GM06990 (cell line): ENCODE measurements around the gene CLCN2.

ENCODE experiments used
- DNase-seq: peaks from one replicate; pipeline ENCODE4 v3.0.0-alpha.2; 2011; ENCODE audit not compliant: insufficient read length; ENCODE audit errors: extremely low read depth
- H3K27me3 ChIP-seq: replicated peaks from 2 replicates; pipeline ENCODE4 v1.6.0; 2011; ENCODE audit warnings: low read length; ENCODE audit not compliant: control insufficient read depth, insufficient read depth
- H3K36me3 ChIP-seq: 2 replicates; pipeline ENCODE4 v1.5.1; 2011; ENCODE audit warnings: low read length; ENCODE audit not compliant: control insufficient read depth, insufficient read depth
- H3K4me3 ChIP-seq: replicated peaks from 2 replicates; pipeline ENCODE4 v1.5.1; 2011; ENCODE audit warnings: low read depth, mild to moderate bottlenecking, control low read depth, low read length
- TF ChIP-seq, protein P1 (sequence below): IDR thresholded peaks from 2 replicates; pipeline ENCODE4 v1.5.1; 2011; ENCODE audit warnings: low read length, control low read depth, mild to moderate bottlenecking, inconsistent platforms; ENCODE audit not compliant: insufficient read depth, poor library complexity, severe bottlenecking

CLCN2 gene

DNA sequence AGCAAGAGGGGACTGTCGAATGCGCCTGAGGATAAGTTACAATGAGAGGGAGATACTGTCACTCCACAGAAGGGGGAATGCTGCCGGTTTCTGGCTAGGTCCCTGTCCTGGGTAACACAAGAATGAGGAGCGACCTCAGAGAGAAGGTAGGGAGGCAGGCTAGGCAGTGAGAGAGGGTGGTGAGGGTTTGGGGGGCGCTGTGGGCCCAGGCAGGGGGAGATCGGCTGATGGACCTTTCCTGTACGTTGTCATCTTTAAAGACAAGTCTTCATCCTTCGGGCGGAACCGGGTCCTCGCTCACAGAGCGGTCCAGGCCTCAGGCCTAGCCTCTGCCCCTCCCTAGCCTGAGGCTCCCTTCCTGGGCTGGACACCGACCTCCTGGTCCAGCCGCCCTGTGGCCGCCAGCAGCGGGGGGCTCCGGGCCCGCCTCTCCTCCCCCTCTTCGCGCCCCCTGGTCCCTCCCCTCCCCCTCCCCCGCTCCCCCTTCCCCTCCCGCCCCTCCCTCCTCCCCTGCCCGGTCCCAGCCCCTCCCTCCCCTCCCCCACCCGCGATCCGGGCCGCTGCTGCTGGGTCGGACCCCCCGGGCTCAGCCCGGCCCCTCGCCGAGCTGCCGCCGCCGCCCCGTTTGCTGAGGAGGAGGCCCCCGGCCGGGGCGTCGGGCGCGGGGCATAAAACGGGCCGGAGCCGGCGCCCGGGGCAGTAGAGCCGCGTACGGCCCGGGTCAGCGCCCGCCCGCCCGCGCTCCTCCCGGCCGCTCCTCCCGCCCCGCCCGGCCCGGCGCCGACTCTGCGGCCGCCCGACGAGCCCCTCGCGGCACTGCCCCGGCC, 18.2 kb upstream of the CLCN2 start, which contains the start of gene CHRD:
Gene CHRD (plus strand): TSS at position 697 of the 827 bp plus-strand sequence. CDS start 265 bp downstream, outside the sequence.
- TF ChIP-seq, protein P1, sequence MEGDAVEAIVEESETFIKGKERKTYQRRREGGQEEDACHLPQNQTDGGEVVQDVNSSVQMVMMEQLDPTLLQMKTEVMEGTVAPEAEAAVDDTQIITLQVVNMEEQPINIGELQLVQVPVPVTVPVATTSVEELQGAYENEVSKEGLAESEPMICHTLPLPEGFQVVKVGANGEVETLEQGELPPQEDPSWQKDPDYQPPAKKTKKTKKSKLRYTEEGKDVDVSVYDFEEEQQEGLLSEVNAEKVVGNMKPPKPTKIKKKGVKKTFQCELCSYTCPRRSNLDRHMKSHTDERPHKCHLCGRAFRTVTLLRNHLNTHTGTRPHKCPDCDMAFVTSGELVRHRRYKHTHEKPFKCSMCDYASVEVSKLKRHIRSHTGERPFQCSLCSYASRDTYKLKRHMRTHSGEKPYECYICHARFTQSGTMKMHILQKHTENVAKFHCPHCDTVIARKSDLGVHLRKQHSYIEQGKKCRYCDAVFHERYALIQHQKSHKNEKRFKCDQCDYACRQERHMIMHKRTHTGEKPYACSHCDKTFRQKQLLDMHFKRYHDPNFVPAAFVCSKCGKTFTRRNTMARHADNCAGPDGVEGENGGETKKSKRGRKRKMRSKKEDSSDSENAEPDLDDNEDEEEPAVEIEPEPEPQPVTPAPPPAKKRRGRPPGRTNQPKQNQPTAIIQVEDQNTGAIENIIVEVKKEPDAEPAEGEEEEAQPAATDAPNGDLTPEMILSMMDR: no peak
- DNase-seq: no peak
- Histone ChIP-seq H3K27me3 (peaks cover 3% of the 10 kb centered on the region), H3K4me3 (no peak within 1 kb of the TSS), H3K36me3 (no peaks in the 10 kb centered on the region)

DNA sequence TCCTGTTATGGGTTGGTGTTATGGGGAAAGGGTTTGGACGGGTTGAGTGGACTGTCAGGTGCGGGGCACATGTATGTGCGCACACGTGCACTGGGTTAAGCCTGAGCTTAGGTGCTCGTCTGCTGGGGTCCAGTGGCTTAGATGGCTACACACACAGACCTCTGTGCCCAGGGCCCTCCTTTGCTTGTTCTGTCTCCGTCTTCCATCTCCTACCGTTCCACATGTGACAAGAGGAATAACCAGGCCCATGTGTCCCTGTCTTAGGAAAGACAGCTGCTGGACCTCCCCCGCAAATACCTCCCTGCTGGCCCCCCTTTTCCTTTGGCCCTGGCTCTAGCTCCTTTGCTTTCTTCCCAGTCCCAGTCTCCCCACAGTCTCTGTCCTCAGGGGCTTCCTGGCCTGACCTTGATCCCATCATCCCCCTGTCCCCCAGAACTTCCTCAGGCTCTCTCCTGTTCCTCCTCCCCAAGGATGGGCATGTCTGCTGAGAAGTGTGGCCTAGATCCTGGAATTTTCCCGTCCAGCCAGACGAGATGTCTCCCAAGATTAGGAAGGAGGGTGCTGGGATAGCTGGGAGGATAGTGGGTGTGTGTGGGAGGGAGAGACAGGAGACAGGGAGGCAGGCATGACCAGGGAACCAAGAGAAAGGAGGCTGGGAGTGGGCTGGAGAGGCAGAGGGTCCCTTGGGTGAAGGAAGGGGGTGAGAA, 17.4 kb upstream of the CLCN2 start:
- no peak overlapping the region for H3K4me3 ChIP-seq
- H3K27me3 ChIP-seq: peaks cover 3% of the 10 kb centered on the region
- no peaks in the 10 kb centered on the region for H3K36me3 ChIP-seq
- TF ChIP-seq, protein P1: no peak
- no peak for DNase-seq

DNA sequence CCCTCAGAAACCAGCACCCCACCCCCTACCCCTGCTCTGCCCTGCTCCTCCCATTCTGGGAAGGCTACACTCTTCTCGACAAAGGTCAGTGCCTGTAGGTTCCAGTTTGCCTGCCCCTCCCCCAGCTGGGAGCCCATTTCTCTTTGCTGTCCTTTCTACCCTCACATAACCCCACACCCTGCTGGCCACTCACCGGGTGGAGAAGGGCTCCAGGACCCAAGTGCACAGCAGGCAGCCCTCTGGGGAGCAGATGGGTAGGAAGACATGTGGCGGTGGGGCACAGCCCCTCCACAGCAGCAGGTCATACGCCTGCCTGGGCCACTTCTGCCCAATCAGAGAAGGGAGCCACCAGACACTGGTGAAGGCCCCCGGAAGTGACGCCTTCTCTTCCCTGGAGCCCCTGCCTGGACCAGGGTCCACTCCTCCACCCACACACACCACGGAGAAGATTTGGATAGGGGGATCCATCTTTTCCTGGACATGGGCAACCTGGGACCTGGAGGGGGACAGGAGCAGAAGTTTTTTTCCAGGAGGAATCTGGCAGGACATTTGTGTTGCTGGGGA, 16.6 kb upstream of the CLCN2 start, which contains the start of gene THPO:
Gene THPO (minus strand): TSS at position 326 of the 564 bp plus-strand sequence. CDS start 1,948 bp downstream, outside the sequence.
- DNase-seq: no peak
- peaks cover 5% of the 10 kb centered on the region for H3K27me3 ChIP-seq

DNA sequence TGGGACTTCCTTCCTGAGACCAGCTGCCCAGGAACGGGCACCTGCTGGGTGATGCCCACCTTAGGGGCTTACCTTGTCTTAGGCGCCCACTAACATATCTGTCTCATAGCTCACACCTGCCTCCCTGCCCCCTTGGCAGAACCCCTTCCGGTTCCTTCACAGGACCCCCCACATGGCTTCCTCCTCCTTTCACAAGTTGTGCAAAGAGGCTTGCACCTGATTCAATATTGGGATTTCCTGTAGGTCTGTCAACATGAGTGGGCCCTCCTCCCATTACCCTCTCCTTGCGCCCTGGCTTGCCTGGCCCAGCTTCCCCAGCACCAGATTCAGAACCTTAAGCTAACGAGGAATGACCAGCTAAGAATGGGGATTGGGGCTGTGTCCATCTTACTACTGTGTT, 16.0 kb upstream of the CLCN2 start:
- Histone ChIP-seq H3K27me3 (peaks cover 3% of the 10 kb centered on the region), H3K4me3 (no peak overlapping the region), H3K36me3 (no peaks in the 10 kb centered on the region)
- TF ChIP-seq, protein P1: no peak
- no peak for DNase-seq

More for the DNA sequence above, 16.6 kb upstream of the CLCN2 start, which contains the start of gene THPO:
- TF ChIP-seq, protein P1: no peak
- no peak within 1 kb of the TSS for H3K4me3 ChIP-seq
- H3K36me3 ChIP-seq: no peaks in the 10 kb centered on the region

DNA sequence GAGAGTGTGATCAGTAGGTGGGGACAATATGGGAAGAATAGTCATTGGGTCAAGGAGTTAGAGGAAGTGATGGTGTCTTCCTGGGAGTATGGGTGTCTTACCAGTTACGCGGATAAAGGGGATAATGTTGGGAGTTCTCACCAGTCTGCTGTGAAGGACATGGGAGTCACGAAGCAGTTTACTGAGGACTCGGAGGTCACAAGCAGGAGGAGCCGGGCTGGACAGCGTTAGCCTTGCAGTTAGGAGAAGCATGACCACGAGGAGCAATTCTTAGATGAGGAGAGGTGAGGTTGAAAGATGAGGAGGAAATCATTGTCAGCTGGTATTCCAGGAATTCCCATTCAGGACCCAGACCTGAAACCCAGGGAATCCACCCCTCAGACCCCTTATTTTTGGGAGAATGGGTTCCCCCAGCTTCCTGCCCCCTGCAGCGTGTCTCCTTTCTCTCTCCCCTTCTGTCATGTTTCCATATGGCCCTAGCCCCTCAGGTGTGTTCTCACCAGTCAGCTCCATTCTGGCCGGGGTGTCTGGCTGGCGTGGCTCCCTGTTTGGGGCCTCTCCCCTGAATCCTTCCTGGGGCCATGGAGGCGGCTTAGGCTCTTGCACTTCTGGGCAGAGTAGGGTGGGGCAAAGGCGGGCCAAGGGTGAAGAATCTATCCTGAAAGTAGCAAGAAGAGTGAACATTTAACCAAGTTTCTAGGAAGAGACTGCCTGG, 14.5 kb upstream of the CLCN2 start:
- TF ChIP-seq, protein P1: no peak
- Histone ChIP-seq H3K4me3 (no peak overlapping the region), H3K36me3 (no peaks in the 10 kb centered on the region), H3K27me3 (peaks cover 2% of the 10 kb centered on the region; the same call in 1 of the 2 replicates)
- DNase-seq: no peak
